HepG2 (cell line): ENCODE data around the gene INF2. TPM values are rescaled to one million over a fixed set of nuclear protein-coding genes. Genes with fewer than 3 reads are reported as not detected.

ENCODE experiments used
- HNF4A ChIP-seq: sonication (generic); formaldehyde crosslinking; IDR thresholded peaks from 2 replicates; pipeline ENCODE4 v1.4.0; 2020; ENCODE audit warnings: missing genetic modification reagents
- HOXD1 ChIP-seq: sonication (generic); formaldehyde crosslinking; IDR thresholded peaks from 2 replicates; pipeline ENCODE4 v1.5.0; 2020; ENCODE audit warnings: missing genetic modification reagents
- POGK ChIP-seq: sonication (generic); formaldehyde crosslinking; conservative IDR thresholded peaks from 2 replicates; pipeline ENCODE4 v1.8.0; 2022; ENCODE audit warnings: mild to moderate bottlenecking, moderate library complexity, missing genetic modification reagents
- RBM39 ChIP-seq: fragments of 200-400 bp; formaldehyde crosslinking; IDR thresholded peaks from one replicate; pipeline ENCODE4 v1.6.1; 2018; ENCODE audit warnings: antibody characterized with exemption, mild to moderate bottlenecking, low read depth, low read length; ENCODE audit not compliant: poor library complexity, severe bottlenecking
- SMAD9 ChIP-seq: sonication (generic); formaldehyde crosslinking; IDR thresholded peaks from 2 replicates; pipeline ENCODE4 v1.5.1; 2020; ENCODE audit warnings: mild to moderate bottlenecking, missing genetic modification reagents
- SOX5 ChIP-seq: IDR thresholded peaks from 2 replicates; pipeline ENCODE4 v1.6.1; 2016; ENCODE audit warnings: borderline replicate concordance
- ZKSCAN8 ChIP-seq: IDR thresholded peaks from 2 replicates; pipeline ENCODE4 v1.6.1; 2016; ENCODE audit warnings: borderline replicate concordance, missing genetic modification reagents, missing compliant biosample characterization
- ZNF160 ChIP-seq: sonication (generic); formaldehyde crosslinking; IDR thresholded peaks from 2 replicates; pipeline ENCODE4 v1.8.0; 2022; ENCODE audit warnings: mild to moderate bottlenecking, inconsistent platforms, missing genetic modification reagents
- ZNF530 ChIP-seq: sonication (generic); formaldehyde crosslinking; IDR thresholded peaks from 2 replicates; pipeline ENCODE4 v1.5.0; 2020; ENCODE audit warnings: low read depth, mild to moderate bottlenecking, missing genetic modification reagents
- ZNF704 ChIP-seq: sonication (generic); formaldehyde crosslinking; IDR thresholded peaks from 2 replicates; pipeline ENCODE4 v1.8.1; 2023; ENCODE audit warnings: mild to moderate bottlenecking, inconsistent platforms, moderate library complexity, missing genetic modification reagents, borderline replicate concordance
- ZNF749 ChIP-seq: sonication (generic); formaldehyde crosslinking; IDR thresholded peaks from 2 replicates; pipeline ENCODE4 v1.8.0; 2022; ENCODE audit warnings: mild to moderate bottlenecking, missing genetic modification reagents, moderate library complexity, borderline replicate concordance
- ZNF770 ChIP-seq: sonication (generic); formaldehyde crosslinking; IDR thresholded peaks from 2 replicates; pipeline ENCODE4 v1.5.0; 2020; ENCODE audit warnings: mild to moderate bottlenecking, missing genetic modification reagents
- ZNF775 ChIP-seq: sonication (generic); formaldehyde crosslinking; IDR thresholded peaks from 2 replicates; pipeline ENCODE4 v1.4.0; 2020; ENCODE audit warnings: missing genetic modification reagents, mild to moderate bottlenecking, moderate library complexity, borderline replicate concordance
- ZZZ3 ChIP-seq: sonication (generic); formaldehyde crosslinking; IDR thresholded peaks from 2 replicates; pipeline ENCODE4 v1.4.0; 2020; ENCODE audit warnings: missing genetic modification reagents, mild to moderate bottlenecking, borderline replicate concordance
- polyA plus RNA-seq, 8 experiments: library from polyadenylated mRNA; depleted of rRNA in 3 of 8; stranded (reverse) in 7 of 8; unstranded in 1 of 8; fragments of >200 nt; fragmentation: Illumina TruSeq in 4 of 8; extraction: Trizol in 4 of 8; gene quantifications; 2 replicates each; pipeline versions ENCODE4 v1.2.1 to v1.2.3, GENCODE V29; 2011 to 2016; ENCODE audit warnings: low read depth in 4 of 8, missing spikeins in 1 of 8, mixed read lengths in 1 of 8; ENCODE audit not compliant: insufficient read depth in 1 of 8
- total RNA-seq, 5 experiments: library from RNA; depleted of rRNA; stranded (reverse); fragments of >200 nt; fragmentation: Illumina TruSeq; extraction: Trizol; gene quantifications; 2 replicates each; pipeline ENCODE4 v1.2.3, GENCODE V29; 2016; ENCODE audit warnings: low read depth in 1 of 5
- TF ChIP-seq, protein P1 (sequence below): sonication (generic); formaldehyde crosslinking; conservative IDR thresholded peaks from 2 replicates; pipeline ENCODE4 v1.4.0; 2020; ENCODE audit warnings: missing genetic modification reagents
- TF ChIP-seq, protein P2 (sequence below): sonication (generic); formaldehyde crosslinking; IDR thresholded peaks from 2 replicates; pipeline ENCODE4 v1.4.0; 2020; ENCODE audit warnings: missing genetic modification reagents; ENCODE audit errors: not compliant biosample characterization

The INF2 gene
- total and polyA plus RNA-seq, 2 of the 13 experiments (the other 11 are each of a cell fraction or from before 2014, with no cell fraction given), result 16.4 to 26.4 TPM

GRCh38 chr14:104665657-104666522 lies 23.5 kb upstream of the INF2 start (continued):
- TF ChIP-seq ZNF770 (peak; percentile 75), ZKSCAN8 (no peak), ZZZ3 (CRISPR knock-in tag) (0 out of 2 replicates have a peak, but pooled peaks have one; percentile 28), ZNF775 (CRISPR knock-in tag) (no peak), ZNF530 (CRISPR knock-in tag) (no peak), SMAD9 (CRISPR knock-in tag) (no peak), ZNF704 (0 out of 2 replicates have a peak, but pooled peaks have one; percentile 56), SOX5 (CRISPR knock-in tag) (peak; percentile 86), HOXD1 (CRISPR knock-in tag) (0 out of 2 replicates have a peak, but pooled peaks have one; percentile 24), ZNF749 (CRISPR knock-in tag) (no peak; the same call in 1 of the 2 replicates), HNF4A (peak; percentile 89), POGK (CRISPR knock-in tag) (0 out of 2 replicates have a peak, but pooled peaks have one; percentile 74), RBM39 (no peak), ZNF160 (CRISPR knock-in tag) (no peak)
- TF ChIP-seq, protein P1, sequence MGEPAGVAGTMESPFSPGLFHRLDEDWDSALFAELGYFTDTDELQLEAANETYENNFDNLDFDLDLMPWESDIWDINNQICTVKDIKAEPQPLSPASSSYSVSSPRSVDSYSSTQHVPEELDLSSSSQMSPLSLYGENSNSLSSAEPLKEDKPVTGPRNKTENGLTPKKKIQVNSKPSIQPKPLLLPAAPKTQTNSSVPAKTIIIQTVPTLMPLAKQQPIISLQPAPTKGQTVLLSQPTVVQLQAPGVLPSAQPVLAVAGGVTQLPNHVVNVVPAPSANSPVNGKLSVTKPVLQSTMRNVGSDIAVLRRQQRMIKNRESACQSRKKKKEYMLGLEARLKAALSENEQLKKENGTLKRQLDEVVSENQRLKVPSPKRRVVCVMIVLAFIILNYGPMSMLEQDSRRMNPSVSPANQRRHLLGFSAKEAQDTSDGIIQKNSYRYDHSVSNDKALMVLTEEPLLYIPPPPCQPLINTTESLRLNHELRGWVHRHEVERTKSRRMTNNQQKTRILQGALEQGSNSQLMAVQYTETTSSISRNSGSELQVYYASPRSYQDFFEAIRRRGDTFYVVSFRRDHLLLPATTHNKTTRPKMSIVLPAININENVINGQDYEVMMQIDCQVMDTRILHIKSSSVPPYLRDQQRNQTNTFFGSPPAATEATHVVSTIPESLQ (CRISPR knock-in tag), result no peak
- TF ChIP-seq, protein P2, sequence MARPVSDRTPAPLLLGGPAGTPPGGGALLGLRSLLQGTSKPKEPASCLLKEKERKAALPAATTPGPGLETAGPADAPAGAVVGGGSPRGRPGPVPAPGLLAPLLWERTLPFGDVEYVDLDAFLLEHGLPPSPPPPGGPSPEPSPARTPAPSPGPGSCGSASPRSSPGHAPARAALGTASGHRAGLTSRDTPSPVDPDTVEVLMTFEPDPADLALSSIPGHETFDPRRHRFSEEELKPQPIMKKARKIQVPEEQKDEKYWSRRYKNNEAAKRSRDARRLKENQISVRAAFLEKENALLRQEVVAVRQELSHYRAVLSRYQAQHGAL, result no peak
